NCI-H510A treated with DMSO at 0.1 percent for 48 hours (cell line): ENCODE measurements around the gene LRRC61.
A peak's percentile ranks its signal among the peaks of the same experiment; 100 is the strongest.
"Not testable (repeated sequence)": the region's sequence is repeated elsewhere in the genome, so short reads cannot be mapped to it uniquely, and the experiment has no call there.

ENCODE experiments used
- DNase-seq: peaks from one replicate; lab custom pipeline; 2025; lab: John Stamatoyannopoulos, UW

The LRRC61 gene

GRCh38 chr7:150307904-150308303 lies 15.3 kb upstream of the LRRC61 start:
- no peak for DNase-seq

DNA sequence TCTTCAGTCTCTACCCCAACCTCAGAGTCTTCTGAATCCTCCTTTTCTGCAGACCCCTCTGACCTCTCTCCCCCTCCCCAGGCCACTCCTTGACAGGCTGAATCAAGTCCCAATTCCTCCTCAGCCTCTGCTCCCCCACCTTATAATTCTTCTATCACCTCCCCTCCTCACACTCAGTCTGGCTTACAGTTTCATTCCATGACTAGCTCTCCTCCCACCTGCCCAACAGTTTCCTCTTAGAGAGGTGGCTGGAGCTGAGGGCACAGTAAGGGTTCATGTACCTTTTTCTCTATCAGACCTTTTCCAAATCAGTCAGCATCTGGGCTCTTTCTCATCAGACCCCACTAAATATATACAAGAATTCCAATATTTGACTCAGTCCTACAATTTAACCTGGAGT lies 14.6 kb upstream of the LRRC61 start:
- DNase-seq = no peak

- no peak for DNase-seq
Observed at GRCh38 chr7:150311146-150311545, 12.0 kb upstream of the LRRC61 start.

GRCh38 chr7:150311711-150312110 lies 11.4 kb upstream of the LRRC61 start:
- DNase-seq = no peak

- DNase-seq = not testable (repeated sequence)
Observed at GRCh38 chr7:150312649-150313366, 10.3 kb upstream of the LRRC61 start.

DNA sequence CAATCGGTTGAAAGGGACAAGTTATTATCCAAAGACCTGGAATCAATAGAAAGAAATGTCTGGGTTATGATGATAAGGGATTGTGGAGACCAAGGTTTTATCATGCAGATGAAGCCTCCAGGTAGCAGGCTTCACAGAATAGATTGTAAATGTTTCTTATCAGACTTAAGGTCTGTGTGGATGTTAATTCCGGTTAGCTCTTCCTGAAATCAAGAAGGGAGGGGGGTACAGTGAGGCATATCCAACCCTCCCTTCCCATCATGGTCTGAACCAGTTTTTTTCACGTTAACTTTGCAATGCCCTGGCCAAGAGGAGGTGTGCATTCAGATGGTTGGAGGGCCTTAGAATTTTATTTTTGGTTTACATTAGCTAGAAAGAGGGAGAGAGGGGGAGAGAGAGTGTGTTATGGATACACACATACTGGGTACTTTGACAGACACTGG lies 9.8 kb upstream of the LRRC61 start:
- DNase-seq = no peak

- DNase-seq = no peak
Observed at GRCh38 chr7:150313870-150314269, 9.3 kb upstream of the LRRC61 start.

DNA sequence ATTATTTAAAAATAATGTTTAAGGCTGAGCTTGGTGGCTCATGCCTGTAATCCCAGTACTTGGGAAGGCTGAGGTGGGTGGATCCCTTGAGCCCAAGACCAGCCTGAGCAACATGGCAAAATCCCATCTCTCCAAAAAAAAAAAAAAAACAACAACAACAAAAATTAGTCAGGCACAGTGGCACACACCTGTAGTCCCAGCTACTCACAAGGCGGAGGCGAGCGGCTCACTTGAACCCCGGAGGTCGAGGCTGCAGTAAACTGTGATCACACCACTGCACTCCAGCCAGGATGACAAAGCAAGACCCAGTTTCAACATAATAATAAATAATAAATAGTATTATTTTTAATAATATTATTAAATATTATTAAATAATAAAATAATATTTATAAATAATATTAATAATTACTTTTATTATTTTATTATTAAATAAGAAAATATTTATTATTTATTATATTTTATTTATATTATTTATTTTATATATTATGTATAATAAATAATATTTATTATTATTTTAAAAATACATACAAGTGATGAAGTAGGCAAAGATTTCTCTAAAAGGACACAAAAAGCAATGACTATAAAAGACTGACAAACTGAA lies 8.4 kb upstream of the LRRC61 start:
- no peak for DNase-seq

- not testable (repeated sequence) for DNase-seq
Observed at GRCh38 chr7:150316987-150317386, 6.2 kb upstream of the LRRC61 start.

- no peak for DNase-seq
Observed at GRCh38 chr7:150317748-150318444, 5.3 kb upstream of the LRRC61 start.

DNA sequence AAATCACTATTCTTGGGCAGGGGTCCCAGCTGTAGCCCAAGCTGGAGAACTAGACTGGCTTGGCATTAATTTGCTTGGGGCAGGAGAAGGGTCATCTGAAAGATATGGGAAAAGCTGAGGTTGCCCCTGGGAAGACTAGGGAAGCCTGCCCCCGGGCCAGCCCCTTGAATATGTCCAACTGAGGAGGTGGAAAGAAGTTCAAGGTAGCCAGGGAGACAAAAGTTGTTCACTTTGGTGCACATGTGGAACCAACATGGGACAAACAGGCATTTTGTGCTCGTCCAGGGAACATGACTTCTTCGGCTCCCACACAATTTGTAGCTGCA lies 1.4 kb upstream of the LRRC61 start:
- no peak for DNase-seq

DNA sequence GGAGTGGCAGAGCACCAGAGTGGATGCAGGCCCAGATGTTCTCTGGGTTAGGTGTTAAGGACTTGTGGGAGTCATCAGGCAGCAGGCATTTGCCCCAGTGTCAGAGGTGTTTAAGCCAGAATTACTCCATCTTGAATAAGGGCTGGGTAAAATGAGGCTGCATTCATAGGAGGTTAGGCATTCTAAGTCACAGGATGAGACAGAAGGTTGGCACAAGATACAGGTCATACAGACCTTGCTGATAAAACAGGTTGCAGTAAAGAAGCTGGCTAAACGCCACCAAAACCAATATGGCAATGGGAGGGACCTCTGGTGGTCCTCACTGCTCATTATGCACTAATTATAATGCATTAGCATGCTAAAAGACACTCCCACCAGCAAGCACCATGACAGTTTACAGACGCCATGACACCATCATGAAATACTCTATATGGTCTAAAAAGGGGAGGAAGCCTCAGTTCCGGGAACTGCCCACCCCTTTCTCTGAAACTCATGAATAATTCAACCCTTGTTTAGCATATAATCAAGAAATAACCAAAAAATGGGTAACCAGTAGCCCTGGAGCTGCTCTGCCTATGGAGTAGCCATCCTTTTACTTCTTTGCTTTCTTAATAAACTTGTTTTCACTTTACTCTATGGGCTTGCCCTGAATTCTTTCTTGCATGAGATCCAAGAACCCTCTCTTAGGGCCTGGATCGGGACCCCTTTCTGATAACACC lies 882 bp upstream of the LRRC61 start:
- DNase-seq = peak; percentile 3

DNA sequence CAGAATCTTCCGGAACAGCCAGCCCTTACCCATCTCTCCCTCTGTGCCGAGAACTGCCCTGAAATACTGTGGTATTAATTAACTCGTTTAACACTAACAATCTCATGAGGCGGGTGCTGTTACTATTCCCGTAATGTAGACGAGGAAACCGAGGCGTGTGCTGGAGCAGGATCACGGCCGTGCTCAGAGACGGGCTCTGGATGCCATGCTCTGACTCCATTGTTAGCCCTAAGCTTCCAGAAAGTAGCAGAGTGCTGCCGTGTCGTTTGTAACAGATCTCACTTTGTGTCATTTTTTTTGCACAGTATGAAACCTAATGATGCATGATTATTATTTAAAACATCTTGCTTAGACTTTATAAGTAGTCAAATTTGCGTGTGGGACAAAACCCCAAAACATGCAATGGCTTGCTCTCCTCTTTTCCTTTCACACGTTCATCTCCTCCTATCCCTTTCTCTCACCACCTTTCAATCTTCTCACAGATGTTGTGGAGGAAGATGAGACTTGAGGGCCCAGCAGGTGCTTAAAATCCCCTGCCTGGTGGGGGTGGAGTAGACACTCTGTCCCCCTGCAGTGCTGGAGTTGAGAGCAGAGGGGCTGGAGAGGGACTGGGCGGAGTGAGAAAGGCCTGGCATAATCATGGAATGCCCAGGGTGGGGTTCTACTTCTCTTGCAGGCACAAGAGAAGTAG lies 672 bp downstream of the LRRC61 start:
- no peak for DNase-seq

DNA sequence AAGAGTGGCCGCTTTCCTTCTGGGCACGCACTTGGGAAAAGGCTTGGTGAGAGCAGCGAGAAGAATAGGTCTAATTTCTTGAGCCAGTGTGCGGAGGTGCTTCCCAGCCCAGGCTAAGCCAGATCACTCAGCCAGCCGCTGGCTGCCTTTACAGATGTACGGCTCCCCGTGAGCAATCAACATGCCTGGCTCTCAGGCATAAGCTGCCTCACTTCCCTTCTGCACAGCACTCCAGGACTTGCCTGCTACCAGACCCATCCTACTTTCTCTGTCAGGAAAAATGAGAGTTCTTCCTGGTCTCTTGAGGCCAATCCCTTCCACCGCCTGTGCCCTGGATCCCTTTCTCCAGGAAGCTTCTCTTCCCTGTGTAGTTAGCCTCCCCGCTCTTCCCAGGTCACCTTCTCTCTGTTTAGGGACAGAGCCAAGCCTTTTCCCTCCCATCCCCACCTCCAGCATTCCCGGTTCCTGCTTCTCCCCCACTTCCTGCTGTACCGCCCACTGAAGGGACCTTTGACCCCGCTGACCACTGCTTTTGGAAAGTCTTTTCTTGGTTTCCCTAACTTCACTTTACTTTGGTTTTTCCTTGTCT lies 1.3 kb downstream of the LRRC61 start:
- DNase-seq = peak; percentile 7

GRCh38 chr7:150325110-150325611 lies 2.0 kb downstream of the LRRC61 start:
- no peak for DNase-seq

DNA sequence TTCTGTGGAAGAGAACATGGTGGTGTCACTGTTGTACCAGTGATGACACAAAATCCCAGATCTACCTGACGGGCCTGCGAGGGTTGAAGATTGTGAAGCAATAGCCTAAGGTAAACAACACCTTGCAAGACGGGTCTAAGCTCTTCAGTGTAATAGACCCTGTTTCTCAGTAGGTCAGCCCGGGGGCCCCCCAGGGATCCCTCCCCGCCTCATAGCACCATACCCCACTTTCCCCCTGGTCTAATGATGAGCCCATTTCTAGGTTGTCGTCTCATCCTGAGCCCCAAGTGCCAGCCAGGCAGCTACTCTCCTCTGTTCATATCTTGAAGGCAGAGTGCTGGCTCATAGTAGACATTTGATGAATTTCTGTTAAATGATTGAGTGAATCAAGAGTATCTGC lies 2.7 kb downstream of the LRRC61 start:
- DNase-seq = no peak

GRCh38 chr7:150326657-150327268 lies 3.6 kb downstream of the LRRC61 start:
- no peak for DNase-seq

DNA sequence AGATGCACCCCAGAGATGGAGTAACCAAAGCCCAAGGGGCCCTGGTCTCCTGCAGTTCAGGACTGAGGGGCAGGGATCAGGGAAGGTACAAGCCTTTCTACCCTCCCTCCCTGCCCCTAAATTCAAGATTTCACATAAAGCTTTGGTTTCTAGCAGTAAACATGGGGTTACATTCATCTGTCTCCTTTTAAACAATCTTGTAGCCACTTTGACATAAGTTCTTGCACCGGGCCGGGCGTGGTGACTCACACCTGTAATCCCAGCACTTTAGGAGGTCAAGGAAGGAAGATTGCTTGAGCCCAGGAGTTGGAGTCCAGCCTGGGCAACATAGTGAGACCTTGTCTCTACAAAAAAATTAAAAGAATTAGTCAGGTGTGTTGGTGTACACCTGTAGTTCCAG lies 4.2 kb downstream of the LRRC61 start:
- no peak for DNase-seq

DNA sequence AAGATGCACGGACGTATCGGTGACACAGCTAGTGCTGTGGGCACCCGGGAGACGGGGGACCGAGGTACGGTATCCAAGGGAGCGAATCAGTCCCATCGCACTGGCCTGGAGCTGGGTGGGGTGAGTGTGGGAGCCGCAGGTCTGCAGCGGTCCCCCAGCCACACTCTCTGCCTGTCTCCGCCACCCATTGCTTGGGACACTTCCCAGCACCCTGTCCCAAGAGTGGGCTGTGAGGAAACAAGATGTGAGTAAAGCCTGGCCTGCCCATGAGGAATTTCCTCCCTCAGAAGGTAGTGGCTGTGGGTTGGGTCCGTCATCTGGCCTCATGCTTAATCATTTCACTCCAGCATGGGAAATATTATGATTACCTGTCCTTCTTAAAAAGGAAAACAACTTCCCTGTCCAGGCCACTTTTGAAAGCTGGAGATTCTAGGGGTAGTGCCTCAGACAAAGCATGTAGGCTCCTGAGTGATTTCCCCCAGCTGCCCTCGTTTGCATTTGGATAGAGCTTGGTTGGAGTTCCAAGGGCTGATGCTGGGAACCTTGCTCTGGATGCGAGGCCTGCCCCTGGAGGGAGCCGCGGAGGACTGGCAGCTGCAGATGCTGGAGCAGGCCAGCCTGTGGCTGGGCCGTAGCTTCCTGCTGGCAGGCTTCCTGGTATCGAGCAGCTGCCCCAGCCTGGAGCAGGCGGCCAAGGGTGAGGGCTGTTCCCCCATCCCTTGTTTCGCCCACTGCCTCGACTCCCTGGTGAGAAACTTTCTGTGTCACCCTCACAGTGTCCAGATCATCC lies 6.4 kb downstream of the LRRC61 start:
- DNase-seq = no peak

DNA sequence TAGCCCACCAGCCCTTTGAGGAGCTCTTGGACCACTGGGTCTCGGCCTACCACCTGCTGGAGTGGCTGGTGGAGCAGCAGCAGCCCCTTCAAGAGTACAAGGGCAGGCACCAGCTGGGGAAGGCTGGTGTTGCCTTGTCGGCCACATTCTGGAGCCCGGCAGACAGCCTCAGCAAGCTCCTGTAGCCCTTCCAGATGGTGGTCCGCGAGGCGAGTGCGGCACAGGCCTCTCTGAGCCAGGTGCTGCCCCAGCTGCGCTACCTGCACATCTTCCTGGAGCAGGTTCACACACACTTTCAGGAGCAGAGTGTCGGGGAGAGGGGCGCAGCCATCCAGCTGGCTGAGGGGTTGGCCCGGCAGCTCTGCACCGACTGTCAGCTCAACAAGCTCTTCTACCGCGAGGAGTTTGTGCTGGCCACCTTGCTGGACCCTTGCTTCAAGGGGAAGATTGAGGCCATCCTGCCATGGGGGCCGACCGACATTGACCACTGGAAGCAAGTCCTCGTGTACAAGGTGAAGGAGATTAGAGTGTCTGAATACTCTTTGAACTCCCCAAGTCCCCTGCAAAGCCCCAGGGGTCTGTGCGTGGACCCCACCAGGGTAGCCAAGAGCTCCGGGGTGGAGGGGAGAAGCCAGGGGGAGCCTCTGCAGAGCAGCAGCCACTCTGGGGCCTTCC lies 7.2 kb downstream of the LRRC61 start:
- DNase-seq = no peak
